ENCODE measurements around the gene STK39. TPM values are rescaled to one million over a fixed set of nuclear protein-coding genes. Genes with fewer than 3 reads are reported as not detected.

The STK39 gene
- total and polyA plus RNA-seq, 2 experiments from 2014 or later: 32.7 to 51.7 TPM

DNA sequence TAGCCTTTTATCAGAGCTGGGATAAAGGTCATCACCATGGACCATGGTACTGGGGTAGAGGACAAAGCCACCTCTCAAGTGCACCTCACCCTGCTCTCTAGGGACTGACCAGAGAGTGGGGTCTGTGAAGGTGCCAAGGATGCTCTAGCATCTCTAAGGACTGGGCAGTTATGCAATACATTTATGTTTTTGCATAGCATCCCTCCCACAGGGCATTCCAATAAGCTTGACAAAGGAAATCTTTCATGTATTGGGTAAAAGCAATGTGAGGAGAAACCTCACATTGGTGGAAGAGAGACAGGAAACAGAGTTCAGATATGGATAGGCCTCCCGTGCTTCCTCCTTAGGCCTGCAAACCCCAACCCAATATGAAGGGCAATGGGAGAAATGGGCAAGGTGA lies 31.6 kb downstream of the STK39 start:
- peaks cover 16% of the 10 kb centered on the region for H3K4me1 ChIP-seq (ENCODE audit: low read depth)
- peak in 1 of 2 donors; percentile 45 for DNase-seq (ENCODE audit: low read depth in 1 of 2, low spot score in 1 of 2)
- TF ChIP-seq, protein P1, sequence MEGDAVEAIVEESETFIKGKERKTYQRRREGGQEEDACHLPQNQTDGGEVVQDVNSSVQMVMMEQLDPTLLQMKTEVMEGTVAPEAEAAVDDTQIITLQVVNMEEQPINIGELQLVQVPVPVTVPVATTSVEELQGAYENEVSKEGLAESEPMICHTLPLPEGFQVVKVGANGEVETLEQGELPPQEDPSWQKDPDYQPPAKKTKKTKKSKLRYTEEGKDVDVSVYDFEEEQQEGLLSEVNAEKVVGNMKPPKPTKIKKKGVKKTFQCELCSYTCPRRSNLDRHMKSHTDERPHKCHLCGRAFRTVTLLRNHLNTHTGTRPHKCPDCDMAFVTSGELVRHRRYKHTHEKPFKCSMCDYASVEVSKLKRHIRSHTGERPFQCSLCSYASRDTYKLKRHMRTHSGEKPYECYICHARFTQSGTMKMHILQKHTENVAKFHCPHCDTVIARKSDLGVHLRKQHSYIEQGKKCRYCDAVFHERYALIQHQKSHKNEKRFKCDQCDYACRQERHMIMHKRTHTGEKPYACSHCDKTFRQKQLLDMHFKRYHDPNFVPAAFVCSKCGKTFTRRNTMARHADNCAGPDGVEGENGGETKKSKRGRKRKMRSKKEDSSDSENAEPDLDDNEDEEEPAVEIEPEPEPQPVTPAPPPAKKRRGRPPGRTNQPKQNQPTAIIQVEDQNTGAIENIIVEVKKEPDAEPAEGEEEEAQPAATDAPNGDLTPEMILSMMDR (IDR thresholded peaks at IDR 0.05; ENCODE audit: low read depth, low read length): no peak
- H3K27me3 ChIP-seq: no peaks in the 10 kb centered on the region
- no peaks in the 10 kb centered on the region for H3K9me3 ChIP-seq (ENCODE audit: low read depth)
- H3K27ac ChIP-seq: no peak overlapping the region
- H3K4me3 ChIP-seq: no peak overlapping the region
- no peaks in the 10 kb centered on the region for H3K36me3 ChIP-seq

DNA sequence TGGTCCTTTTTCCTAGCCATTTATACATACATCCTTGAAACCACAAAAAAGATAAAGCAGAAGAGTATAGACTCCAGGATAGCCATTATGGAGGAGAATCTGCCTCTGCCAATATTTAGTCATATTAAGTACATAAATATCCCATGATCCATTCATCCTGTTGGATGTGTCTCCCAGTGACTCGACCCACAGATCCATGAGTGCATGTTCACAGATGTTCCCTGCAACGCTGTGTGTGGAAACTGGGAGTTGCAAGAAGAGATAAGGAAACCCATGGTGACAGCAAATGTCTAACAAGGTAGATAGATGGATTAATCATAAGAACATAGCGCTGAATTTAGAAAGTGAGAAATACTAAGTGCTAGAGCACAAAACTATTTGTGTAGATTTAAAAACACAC lies 34.5 kb downstream of the STK39 start:
- no peak for DNase-seq (ENCODE audit: low read depth in 1 of 2, low spot score in 1 of 2)
- peaks cover 16% of the 10 kb centered on the region for H3K4me1 ChIP-seq (ENCODE audit: low read depth)
- TF ChIP-seq, protein P1 (IDR thresholded peaks at IDR 0.05; ENCODE audit: low read depth, low read length): no peak
- H3K27ac ChIP-seq: no peak overlapping the region
- no peaks in the 10 kb centered on the region for H3K9me3 ChIP-seq (ENCODE audit: low read depth)
- H3K36me3 ChIP-seq: no peaks in the 10 kb centered on the region
- H3K27me3 ChIP-seq: no peaks in the 10 kb centered on the region
- no peak overlapping the region for H3K4me3 ChIP-seq

DNA sequence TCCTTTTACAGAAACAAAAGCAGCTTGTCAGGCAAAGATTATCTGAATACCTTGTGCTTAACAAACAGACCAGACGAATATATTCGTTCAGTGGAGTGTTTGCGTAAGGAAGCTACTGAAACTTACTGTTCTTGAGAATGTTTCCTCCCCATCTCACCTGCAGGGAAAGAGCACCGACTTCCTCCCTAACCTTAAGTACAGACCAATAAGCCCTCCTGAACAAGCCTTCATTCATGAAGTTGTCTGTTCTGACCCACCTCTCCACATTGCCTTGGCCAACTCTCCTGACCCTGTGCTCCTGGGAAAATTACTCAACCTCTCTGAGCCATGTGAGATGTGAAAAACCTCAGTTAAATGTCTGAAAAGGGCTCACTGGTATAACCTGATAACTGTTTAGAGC lies 35.2 kb downstream of the STK39 start:
- Histone ChIP-seq H3K36me3 (no peaks in the 10 kb centered on the region), H3K27me3 (no peaks in the 10 kb centered on the region), H3K27ac (no peak overlapping the region), H3K9me3 (ENCODE audit: low read depth) (no peaks in the 10 kb centered on the region), H3K4me3 (no peak overlapping the region), H3K4me1 (ENCODE audit: low read depth) (peaks cover 16% of the 10 kb centered on the region)
- TF ChIP-seq, protein P1 (IDR thresholded peaks at IDR 0.05; ENCODE audit: low read depth, low read length): no peak
- DNase-seq (ENCODE audit: low read depth in 1 of 2, low spot score in 1 of 2): no peak

DNA sequence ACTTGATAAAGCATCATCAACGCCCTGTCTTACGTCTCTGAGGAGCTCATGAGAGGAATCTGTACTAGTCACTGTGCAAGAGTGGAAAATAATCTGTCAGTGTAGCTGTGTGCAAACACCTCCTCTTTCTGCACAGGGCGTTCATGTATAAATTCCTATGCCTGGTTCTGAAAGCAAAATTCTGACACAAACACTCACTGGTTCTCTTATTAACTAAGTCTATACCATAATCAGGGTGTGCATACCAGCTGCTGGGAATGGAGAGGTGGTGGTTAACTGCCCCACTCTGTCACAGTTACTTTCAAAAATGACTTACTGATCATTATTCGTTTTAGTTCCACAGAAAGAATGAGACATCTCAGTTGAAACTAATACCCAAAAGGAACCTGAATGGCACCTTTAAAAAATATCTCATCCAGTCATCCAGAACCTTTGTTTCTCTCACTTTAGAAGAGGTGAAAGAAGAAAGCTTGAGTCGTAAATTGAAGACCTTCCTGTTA lies 35.7 kb downstream of the STK39 start:
- no peak for DNase-seq (ENCODE audit: low read depth in 1 of 2, low spot score in 1 of 2)
- Histone ChIP-seq H3K36me3 (no peaks in the 10 kb centered on the region), H3K27ac (no peak overlapping the region), H3K9me3 (ENCODE audit: low read depth) (no peaks in the 10 kb centered on the region), H3K27me3 (no peaks in the 10 kb centered on the region), H3K4me1 (ENCODE audit: low read depth) (peaks cover 16% of the 10 kb centered on the region), H3K4me3 (no peak overlapping the region)
- TF ChIP-seq, protein P1 (IDR thresholded peaks at IDR 0.05; ENCODE audit: low read depth, low read length): no peak

DNA sequence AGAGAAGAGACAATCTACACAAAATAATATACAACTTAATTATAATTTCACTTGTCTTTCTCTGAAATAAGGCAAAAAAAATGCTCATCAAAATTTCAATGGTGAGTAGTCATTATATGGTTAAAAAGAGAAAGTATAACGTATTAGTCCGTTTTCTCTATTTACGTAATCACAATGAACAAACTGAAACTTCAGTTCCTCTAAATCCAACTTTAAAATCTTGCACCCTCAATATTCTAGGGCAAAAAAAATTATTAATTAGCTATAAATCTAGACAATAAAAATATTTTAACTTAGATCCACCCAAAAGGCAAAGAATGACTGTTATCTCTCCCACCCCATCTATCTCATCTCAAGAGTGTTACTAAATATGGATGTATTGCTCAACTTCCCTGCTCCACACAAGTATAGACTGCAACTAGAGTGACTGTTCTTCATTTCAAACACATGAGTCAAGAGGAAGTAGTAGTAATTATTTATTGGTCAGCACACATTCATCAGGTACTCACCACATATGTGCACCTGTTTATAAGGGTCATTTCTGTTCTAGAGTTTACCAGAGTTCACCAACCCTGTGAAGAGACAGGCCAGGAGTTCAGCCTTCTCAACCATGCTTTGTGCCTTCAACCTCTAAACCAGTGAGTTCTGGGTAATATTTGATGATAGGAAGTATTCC lies 36.4 kb downstream of the STK39 start:
- TF ChIP-seq, protein P1 (IDR thresholded peaks at IDR 0.05; ENCODE audit: low read depth, low read length): no peak
- H3K4me3 ChIP-seq: no peak overlapping the region

More for the DNA sequence above, 36.4 kb downstream of the STK39 start:
- Histone ChIP-seq H3K4me1 (ENCODE audit: low read depth) (peaks cover 16% of the 10 kb centered on the region), H3K36me3 (no peaks in the 10 kb centered on the region), H3K27me3 (no peaks in the 10 kb centered on the region), H3K9me3 (ENCODE audit: low read depth) (no peaks in the 10 kb centered on the region), H3K27ac (no peak overlapping the region)
- peak in 1 of 2 donors; percentile 81 for DNase-seq (ENCODE audit: low read depth in 1 of 2, low spot score in 1 of 2)

All from cardiac muscle cell (in vitro differentiated cells and primary cell).